ENCODE results near the gene MICAL2. TPM values are rescaled to one million over a fixed set of nuclear protein-coding genes. Genes with fewer than 3 reads are reported as not detected.

Gene MICAL2
- total and polyA plus RNA-seq, 2 of the 8 experiments (the other 6 are each of a cell fraction or from before 2014, with no cell fraction given): 1.3 to 4.1 TPM

DNA sequence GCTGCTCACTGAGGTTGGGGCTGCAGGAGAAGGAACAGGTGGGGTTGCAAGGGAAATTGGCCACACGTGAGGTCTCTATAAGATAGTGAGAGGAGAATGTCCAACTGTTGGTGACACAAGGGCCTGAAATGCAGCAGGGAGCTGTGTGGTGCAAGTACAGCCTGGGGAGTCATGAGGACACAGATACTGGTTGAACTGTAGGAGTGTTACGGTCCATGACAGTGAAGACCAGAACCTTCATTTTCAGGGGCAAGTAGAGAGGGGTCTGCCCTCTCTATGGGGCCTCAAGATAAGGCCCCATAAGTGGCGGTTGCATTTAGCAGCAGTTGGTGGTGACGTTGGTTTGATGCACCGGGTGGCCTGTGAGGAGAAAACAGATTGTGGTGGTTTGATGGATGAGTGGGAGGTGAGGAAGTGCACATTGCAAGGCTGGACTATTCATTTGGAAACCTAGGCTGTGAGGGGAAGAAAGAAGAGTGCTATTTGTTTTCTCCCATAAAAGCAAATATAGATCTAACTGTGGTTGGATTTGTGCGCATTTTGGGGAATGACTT lies 39.4 kb downstream of the MICAL2 start (continued):
- TF ChIP-seq, protein P1, sequence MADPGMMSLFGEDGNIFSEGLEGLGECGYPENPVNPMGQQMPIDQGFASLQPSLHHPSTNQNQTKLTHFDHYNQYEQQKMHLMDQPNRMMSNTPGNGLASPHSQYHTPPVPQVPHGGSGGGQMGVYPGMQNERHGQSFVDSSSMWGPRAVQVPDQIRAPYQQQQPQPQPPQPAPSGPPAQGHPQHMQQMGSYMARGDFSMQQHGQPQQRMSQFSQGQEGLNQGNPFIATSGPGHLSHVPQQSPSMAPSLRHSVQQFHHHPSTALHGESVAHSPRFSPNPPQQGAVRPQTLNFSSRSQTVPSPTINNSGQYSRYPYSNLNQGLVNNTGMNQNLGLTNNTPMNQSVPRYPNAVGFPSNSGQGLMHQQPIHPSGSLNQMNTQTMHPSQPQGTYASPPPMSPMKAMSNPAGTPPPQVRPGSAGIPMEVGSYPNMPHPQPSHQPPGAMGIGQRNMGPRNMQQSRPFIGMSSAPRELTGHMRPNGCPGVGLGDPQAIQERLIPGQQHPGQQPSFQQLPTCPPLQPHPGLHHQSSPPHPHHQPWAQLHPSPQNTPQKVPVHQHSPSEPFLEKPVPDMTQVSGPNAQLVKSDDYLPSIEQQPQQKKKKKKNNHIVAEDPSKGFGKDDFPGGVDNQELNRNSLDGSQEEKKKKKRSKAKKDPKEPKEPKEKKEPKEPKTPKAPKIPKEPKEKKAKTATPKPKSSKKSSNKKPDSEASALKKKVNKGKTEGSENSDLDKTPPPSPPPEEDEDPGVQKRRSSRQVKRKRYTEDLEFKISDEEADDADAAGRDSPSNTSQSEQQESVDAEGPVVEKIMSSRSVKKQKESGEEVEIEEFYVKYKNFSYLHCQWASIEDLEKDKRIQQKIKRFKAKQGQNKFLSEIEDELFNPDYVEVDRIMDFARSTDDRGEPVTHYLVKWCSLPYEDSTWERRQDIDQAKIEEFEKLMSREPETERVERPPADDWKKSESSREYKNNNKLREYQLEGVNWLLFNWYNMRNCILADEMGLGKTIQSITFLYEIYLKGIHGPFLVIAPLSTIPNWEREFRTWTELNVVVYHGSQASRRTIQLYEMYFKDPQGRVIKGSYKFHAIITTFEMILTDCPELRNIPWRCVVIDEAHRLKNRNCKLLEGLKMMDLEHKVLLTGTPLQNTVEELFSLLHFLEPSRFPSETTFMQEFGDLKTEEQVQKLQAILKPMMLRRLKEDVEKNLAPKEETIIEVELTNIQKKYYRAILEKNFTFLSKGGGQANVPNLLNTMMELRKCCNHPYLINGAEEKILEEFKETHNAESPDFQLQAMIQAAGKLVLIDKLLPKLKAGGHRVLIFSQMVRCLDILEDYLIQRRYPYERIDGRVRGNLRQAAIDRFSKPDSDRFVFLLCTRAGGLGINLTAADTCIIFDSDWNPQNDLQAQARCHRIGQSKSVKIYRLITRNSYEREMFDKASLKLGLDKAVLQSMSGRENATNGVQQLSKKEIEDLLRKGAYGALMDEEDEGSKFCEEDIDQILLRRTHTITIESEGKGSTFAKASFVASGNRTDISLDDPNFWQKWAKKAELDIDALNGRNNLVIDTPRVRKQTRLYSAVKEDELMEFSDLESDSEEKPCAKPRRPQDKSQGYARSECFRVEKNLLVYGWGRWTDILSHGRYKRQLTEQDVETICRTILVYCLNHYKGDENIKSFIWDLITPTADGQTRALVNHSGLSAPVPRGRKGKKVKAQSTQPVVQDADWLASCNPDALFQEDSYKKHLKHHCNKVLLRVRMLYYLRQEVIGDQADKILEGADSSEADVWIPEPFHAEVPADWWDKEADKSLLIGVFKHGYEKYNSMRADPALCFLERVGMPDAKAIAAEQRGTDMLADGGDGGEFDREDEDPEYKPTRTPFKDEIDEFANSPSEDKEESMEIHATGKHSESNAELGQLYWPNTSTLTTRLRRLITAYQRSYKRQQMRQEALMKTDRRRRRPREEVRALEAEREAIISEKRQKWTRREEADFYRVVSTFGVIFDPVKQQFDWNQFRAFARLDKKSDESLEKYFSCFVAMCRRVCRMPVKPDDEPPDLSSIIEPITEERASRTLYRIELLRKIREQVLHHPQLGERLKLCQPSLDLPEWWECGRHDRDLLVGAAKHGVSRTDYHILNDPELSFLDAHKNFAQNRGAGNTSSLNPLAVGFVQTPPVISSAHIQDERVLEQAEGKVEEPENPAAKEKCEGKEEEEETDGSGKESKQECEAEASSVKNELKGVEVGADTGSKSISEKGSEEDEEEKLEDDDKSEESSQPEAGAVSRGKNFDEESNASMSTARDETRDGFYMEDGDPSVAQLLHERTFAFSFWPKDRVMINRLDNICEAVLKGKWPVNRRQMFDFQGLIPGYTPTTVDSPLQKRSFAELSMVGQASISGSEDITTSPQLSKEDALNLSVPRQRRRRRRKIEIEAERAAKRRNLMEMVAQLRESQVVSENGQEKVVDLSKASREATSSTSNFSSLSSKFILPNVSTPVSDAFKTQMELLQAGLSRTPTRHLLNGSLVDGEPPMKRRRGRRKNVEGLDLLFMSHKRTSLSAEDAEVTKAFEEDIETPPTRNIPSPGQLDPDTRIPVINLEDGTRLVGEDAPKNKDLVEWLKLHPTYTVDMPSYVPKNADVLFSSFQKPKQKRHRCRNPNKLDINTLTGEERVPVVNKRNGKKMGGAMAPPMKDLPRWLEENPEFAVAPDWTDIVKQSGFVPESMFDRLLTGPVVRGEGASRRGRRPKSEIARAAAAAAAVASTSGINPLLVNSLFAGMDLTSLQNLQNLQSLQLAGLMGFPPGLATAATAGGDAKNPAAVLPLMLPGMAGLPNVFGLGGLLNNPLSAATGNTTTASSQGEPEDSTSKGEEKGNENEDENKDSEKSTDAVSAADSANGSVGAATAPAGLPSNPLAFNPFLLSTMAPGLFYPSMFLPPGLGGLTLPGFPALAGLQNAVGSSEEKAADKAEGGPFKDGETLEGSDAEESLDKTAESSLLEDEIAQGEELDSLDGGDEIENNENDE (IDR thresholded peaks at IDR 0.05; ENCODE audit: insufficient replicate concordance, low read length): no peak
- TF ChIP-seq TAF7 (optimal IDR thresholded peaks at IDR 0.05; ENCODE audit: borderline replicate concordance, low read depth, low read length) (no peak), GTF2F1 (IDR thresholded peaks at IDR 0.05; ENCODE audit: borderline replicate concordance, low read depth, low read length) (no peak), JUND (IDR thresholded peaks at IDR 0.05; ENCODE audit: low read length) (no peak), RNF2 (IDR thresholded peaks at IDR 0.05; ENCODE audit: borderline replicate concordance, low read depth, low read length, missing control alignments, poor library complexity, severe bottlenecking) (no peak), JUN (IDR thresholded peaks at IDR 0.05; ENCODE audit: low read depth, low read length) (no peak), POLR2AphosphoS5 (IDR thresholded peaks at IDR 0.05; ENCODE audit: low read depth, low read length) (no peak)

Data from H1 (cell line).